H9 (cell line): ENCODE measurements around the gene AGO1. TPM values are rescaled to one million over a fixed set of nuclear protein-coding genes. Genes with fewer than 3 reads are reported as not detected.

Experiments used
- DNase-seq: peaks from one replicate; pipeline ENCODE4 v3.0.0-alpha.2; 2017
- H2AFZ ChIP-seq: one replicate; pipeline ENCODE4 v1.6.1; 2013; ENCODE audit warnings: mild to moderate bottlenecking, low read length, control low read depth, moderate library complexity
- H2AK5ac ChIP-seq: 2 replicates; pipeline ENCODE4 v1.6.1; 2013; ENCODE audit warnings: low read length, control low read depth, mixed read lengths; ENCODE audit not compliant: insufficient read length
- H2BK120ac ChIP-seq: one replicate; pipeline ENCODE4 v1.6.1; 2013; ENCODE audit warnings: low read depth, mild to moderate bottlenecking, low read length, control low read depth, inconsistent platforms; ENCODE audit not compliant: poor library complexity, severe bottlenecking
- H2BK12ac ChIP-seq: 2 replicates; pipeline ENCODE4 v1.6.1; 2013; ENCODE audit warnings: low read length, control low read depth, mixed read lengths, low read depth; ENCODE audit not compliant: insufficient read length
- H2BK15ac ChIP-seq: 2 replicates; pipeline ENCODE4 v1.6.1; 2013; ENCODE audit warnings: low read depth, low read length, control low read depth
- H2BK20ac ChIP-seq: one replicate; pipeline ENCODE4 v1.6.1; 2013; ENCODE audit warnings: low read depth, mild to moderate bottlenecking, low read length, control low read depth, inconsistent platforms; ENCODE audit not compliant: poor library complexity, severe bottlenecking
- H2BK5ac ChIP-seq: 2 replicates; pipeline ENCODE4 v1.6.1; 2013; ENCODE audit warnings: low read length, control low read depth, mixed read lengths; ENCODE audit not compliant: insufficient read length
- H3K14ac ChIP-seq: 2 replicates; pipeline ENCODE4 v1.6.1; 2013; ENCODE audit warnings: low read length, control low read depth; ENCODE audit not compliant: insufficient read depth
- H3K18ac ChIP-seq: 2 replicates; pipeline ENCODE4 v1.6.1; 2013; ENCODE audit warnings: low read depth, mild to moderate bottlenecking, mixed read lengths, low read length, control low read depth; ENCODE audit not compliant: insufficient read length
- H3K23ac ChIP-seq: 2 replicates; pipeline ENCODE4 v1.6.1; 2013; ENCODE audit warnings: low read length, control low read depth, mixed read lengths, low read depth; ENCODE audit not compliant: insufficient read length
- H3K23me2 ChIP-seq: 2 replicates; pipeline ENCODE4 v1.6.1; 2013; ENCODE audit warnings: low read depth, mild to moderate bottlenecking, mixed read lengths, low read length, control low read depth; ENCODE audit not compliant: insufficient read length, poor library complexity, severe bottlenecking
- H3K27ac ChIP-seq: 2 replicates; pipeline ENCODE4 v1.5.1; 2013; ENCODE audit warnings: low read length, control low read depth, mixed read lengths, low read depth; ENCODE audit not compliant: insufficient read length
- H3K27me3 ChIP-seq: 2 replicates; pipeline ENCODE4 v1.6.1; 2013; ENCODE audit warnings: low read length, control low read depth, inconsistent platforms; ENCODE audit not compliant: insufficient read depth
- H3K4ac ChIP-seq: 2 replicates; pipeline ENCODE4 v1.6.1; 2013; ENCODE audit warnings: low read depth, mild to moderate bottlenecking, control low read depth, inconsistent platforms, low read length, moderate library complexity
- H3K4me1 ChIP-seq: 2 replicates; pipeline ENCODE4 v1.6.1; 2013; ENCODE audit warnings: low read length, control low read depth, inconsistent platforms; ENCODE audit not compliant: insufficient read depth
- H3K4me2 ChIP-seq: 2 replicates; pipeline ENCODE4 v1.6.1; 2013; ENCODE audit warnings: low read length, control low read depth, mixed read lengths; ENCODE audit not compliant: insufficient read length, insufficient read depth
- H3K56ac ChIP-seq: 2 replicates; pipeline ENCODE4 v1.6.1; 2013; ENCODE audit warnings: low read depth, mild to moderate bottlenecking, mixed read lengths, low read length, control low read depth; ENCODE audit not compliant: insufficient read length
- H3K79me1 ChIP-seq: 2 replicates; pipeline ENCODE4 v1.6.1; 2013; ENCODE audit warnings: low read depth, mild to moderate bottlenecking, moderate library complexity, low read length, control low read depth, inconsistent platforms; ENCODE audit not compliant: insufficient read depth, poor library complexity, severe bottlenecking
- H3K79me2 ChIP-seq: 2 replicates; pipeline ENCODE4 v1.6.1; 2013; ENCODE audit warnings: low read length, control low read depth, inconsistent platforms; ENCODE audit not compliant: insufficient read depth
- H3K9ac ChIP-seq: 2 replicates; pipeline ENCODE4 v1.6.1; 2013; ENCODE audit warnings: low read length, control low read depth, mixed read lengths; ENCODE audit not compliant: insufficient read length; ENCODE audit errors: extremely low read depth
- H3K9me3 ChIP-seq: one replicate; pipeline ENCODE4 v1.6.1; 2013; ENCODE audit warnings: low read depth, low read length, inconsistent platforms; ENCODE audit not compliant: control insufficient read depth
- H3T11ph ChIP-seq: one replicate; pipeline ENCODE4 v1.6.1; 2013; ENCODE audit warnings: mild to moderate bottlenecking, low read length, control low read depth, inconsistent platforms
- H4K20me1 ChIP-seq: one replicate; pipeline ENCODE4 v1.6.1; 2013; ENCODE audit not compliant: control insufficient read depth, insufficient read length, insufficient read depth
- H4K5ac ChIP-seq: 2 replicates; pipeline ENCODE4 v1.6.1; 2013; ENCODE audit warnings: low read depth, mild to moderate bottlenecking, mixed read lengths, low read length, control low read depth; ENCODE audit not compliant: insufficient read length
- H4K8ac ChIP-seq: replicated peaks from 2 replicates; pipeline ENCODE4 v1.6.1; 2013; ENCODE audit warnings: low read length, control low read depth, mixed read lengths, low read depth; ENCODE audit not compliant: insufficient read length
- H4K91ac ChIP-seq: 2 replicates; pipeline ENCODE4 v1.6.1; 2013; ENCODE audit warnings: low read depth, mild to moderate bottlenecking, moderate library complexity, mixed read lengths, low read length, control low read depth; ENCODE audit not compliant: insufficient read length
- H3K27ac Mint-ChIP-seq, 3 experiments: 2 replicates in 2 of 3; 3 replicates in 1 of 3; pipeline ENCODE4 v1.8.0; 2020 to 2021; ENCODE audit warnings: mixed read lengths in 3 of 3, mild to moderate bottlenecking in 1 of 3, moderate library complexity in 1 of 3
- H3K27me3 Mint-ChIP-seq: 2 replicates; pipeline ENCODE4 v1.8.0; 2021; ENCODE audit warnings: low read depth, mild to moderate bottlenecking, moderate library complexity, mixed read lengths
- H3K36me3 Mint-ChIP-seq, 3 experiments: 2 replicates in 2 of 3; 3 replicates in 1 of 3; pipeline ENCODE4 v1.8.0; 2020 to 2021; ENCODE audit warnings: low read depth in 3 of 3, mixed read lengths in 3 of 3; ENCODE audit not compliant: insufficient read depth in 1 of 3
- H3K4me1 Mint-ChIP-seq, 2 experiments: 2 replicates each; pipeline ENCODE4 v1.8.0; 2020; ENCODE audit warnings: mixed read lengths in 2 of 2
- H3K4me3 Mint-ChIP-seq, 2 experiments: 2 replicates in 1 of 2; 3 replicates in 1 of 2; pipeline ENCODE4 v1.8.0; 2020 to 2021; ENCODE audit warnings: mild to moderate bottlenecking in 2 of 2, mixed read lengths in 2 of 2, moderate library complexity in 1 of 2
- H3K9me3 Mint-ChIP-seq, 2 experiments: 2 replicates in 1 of 2; 3 replicates in 1 of 2; pipeline ENCODE4 v1.8.0; 2020; ENCODE audit warnings: mild to moderate bottlenecking in 2 of 2, mixed read lengths in 2 of 2, moderate library complexity in 1 of 2
- CTCF ChIP-seq: fragments of 200-600 bp; sonication (generic); conservative IDR thresholded peaks from 3 replicates; pipeline ENCODE4 v1.8.0; 2021; ENCODE audit warnings: antibody characterized with exemption, mild to moderate bottlenecking
- WGBS: extraction: QIAGEN DNeasy Blood & Tissue Kit; methylation state at CpG from one replicate; pipeline ENCODE4 v1.1.7; 2013; ENCODE audit warnings: missing lambda C conversion rate, low lambda C conversion rate, mixed read lengths; ENCODE audit not compliant: insufficient read length; ENCODE audit errors: extremely low coverage; 5-methylcytosine and 5-hydroxymethylcytosine counted together
- total RNA-seq: library from RNA; stranded (reverse); gene quantifications from 2 replicates; pipeline ENCODE4 v1.2.1, GENCODE V29; 2021

Gene AGO1
- total RNA-seq, 1 experiment from 2014 or later: 74.2 TPM

- Histone ChIP-seq H3K9ac (no peak overlapping the region), H4K20me1 (no peaks in the 10 kb centered on the region), H3K9me3 (no peaks in the 10 kb centered on the region), H4K5ac (no peak overlapping the region), H3K4me1 (no peaks in the 10 kb centered on the region), H3K23ac (no peak overlapping the region), H3K18ac (no peak overlapping the region), H4K8ac (no peak overlapping the region), H2BK5ac (no peak overlapping the region), H3K27ac (no peak overlapping the region), H3K79me2 (0 out of 2 replicates have a peak, but pooled peaks cover 1% of the 10 kb centered on the region), H3T11ph (no peak overlapping the region), H3K14ac (no peak overlapping the region), H2BK15ac (no peak overlapping the region), H2AK5ac (no peak overlapping the region), H3K56ac (no peak overlapping the region), H2BK12ac (no peak overlapping the region), H3K79me1 (no peaks in the 10 kb centered on the region), H2AFZ (no peak overlapping the region), H4K91ac (no peak overlapping the region), H3K4me2 (no peak overlapping the region), H2BK20ac (no peak overlapping the region), H3K4ac (no peak overlapping the region), H3K23me2 (no peaks in the 10 kb centered on the region), H2BK120ac (no peak overlapping the region), H3K27me3 (no peaks in the 10 kb centered on the region)
- Mint-ChIP-seq H3K27me3 (no peaks in the 10 kb centered on the region), H3K36me3 (peaks cover 0 to 3% (median 0%) of the 10 kb centered on the region in 3 experiments; a peak in 2 of 7 replicates), H3K4me1 (no peaks in the 10 kb centered on the region), H3K27ac (no peak overlapping the region), H3K4me3 (no peak overlapping the region), H3K9me3 (peaks cover 0 to 2% of the 10 kb centered on the region in 2 experiments; a peak in 1 of 5 replicates)
- TF ChIP-seq CTCF: no peak
- no peak for DNase-seq
- WGBS: no CpG with 5 or more reads among the region's 3 CpGs
These were observed 76.3 kb downstream of the AGO1 start for GRCh38 chr1:35959304-35959703.
